GM19099 (cell line): Measurements from ENCODE around the gene CELF4.

Source experiments
- POLR2A ChIP-seq: IDR thresholded peaks from 3 replicates; pipeline ENCODE4 v1.6.1; 2011; ENCODE audit warnings: low read depth; ENCODE audit not compliant: insufficient read length; ENCODE audit errors: extremely low read depth

Gene CELF4

DNA sequence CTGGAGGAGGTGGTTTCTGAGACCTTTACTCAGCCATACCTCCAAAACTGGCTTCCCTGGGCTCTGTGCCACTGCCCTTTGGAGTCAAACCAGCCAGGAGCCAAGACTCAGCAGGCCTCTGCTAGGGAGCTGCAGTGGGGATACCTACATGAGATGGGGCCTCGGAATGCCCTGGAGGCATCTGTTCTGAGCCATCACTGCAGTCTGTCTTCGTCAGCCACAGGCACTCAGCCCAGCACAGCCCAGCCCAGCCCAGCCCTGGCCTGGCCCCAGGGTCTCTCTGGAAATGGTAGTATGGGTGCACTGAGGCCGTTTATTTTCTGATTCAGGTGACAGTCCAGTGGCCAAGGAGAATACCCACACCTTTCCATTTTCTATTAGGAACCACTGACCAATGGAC is 209.8 kb downstream of the CELF4 start:
- TF ChIP-seq POLR2A = no peak

DNA sequence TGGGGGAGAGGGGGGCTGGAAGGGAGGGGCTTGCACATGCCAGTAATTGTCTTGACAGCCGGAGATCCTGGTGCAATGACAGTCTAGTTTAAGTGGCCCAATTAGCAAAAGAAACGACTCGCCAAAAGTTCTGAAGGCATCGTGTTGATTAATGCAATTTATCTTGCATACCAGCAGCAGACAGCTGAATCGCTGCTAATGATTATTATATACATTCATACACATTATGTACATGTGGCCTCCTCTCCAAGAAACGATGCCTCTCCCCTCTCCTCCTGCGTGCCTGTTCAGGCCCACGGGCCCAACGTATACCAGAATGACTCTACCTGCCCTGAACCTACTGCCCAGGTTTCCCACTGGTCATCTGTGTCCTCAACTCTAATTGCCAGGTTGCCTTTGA is 214.5 kb downstream of the CELF4 start:
- no peak for TF ChIP-seq POLR2A

DNA sequence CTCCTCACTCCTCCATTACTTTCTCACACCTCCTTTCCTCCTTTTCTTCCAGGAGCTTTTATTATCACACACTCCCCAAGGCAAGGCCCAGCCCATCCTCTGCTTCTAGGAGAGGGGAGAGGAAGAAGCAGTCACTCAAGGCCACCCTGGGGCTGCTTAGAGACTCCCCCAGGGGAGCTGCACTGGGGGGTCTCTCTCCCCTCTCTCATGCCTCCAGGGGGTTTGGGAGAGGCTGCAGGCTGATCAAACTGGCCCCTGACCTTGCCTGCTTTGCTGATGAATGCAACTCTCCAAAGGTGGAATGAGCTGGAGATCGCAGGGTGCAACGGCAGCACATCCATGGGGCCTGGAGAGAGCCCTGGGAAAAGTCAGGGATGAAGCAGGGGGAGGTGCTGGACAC is 216.9 kb downstream of the CELF4 start:
- no peak for TF ChIP-seq POLR2A

DNA sequence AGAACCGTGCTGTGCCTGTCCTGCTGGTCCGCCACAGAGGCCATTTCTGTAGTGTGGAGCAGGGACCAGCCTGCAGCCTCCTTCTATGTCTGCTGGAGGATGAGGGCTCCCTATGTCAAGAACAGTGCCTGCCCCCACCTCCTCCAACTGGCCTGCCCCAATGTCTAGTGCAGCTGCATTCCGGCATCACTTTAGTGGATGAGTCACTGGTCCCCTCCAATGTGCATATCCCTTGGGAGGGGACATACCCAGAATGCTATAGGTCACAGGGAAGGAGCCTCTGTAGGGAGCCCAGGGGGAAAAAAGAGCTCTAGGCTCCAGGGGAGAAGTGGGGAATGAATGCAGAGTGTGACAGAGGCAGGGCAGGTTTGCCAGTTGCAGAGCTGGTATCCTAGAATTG is 219.6 kb downstream of the CELF4 start:
- TF ChIP-seq POLR2A = no peak

DNA sequence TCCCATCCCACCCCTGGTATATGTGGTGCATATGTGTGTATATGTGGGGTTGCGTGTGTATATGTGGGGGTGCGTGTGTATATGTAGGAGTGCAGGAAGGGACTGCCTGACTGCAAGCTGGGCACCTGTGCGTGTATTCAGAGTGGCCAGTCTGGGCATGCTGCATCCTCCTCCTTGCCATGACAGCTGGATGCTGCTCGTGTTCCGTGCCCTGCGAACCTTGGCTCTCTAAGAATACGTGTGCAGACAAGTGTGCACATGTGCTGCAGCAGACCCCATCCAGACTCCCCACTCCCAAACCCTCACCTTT is 222.1 kb downstream of the CELF4 start:
- TF ChIP-seq POLR2A = no peak

DNA sequence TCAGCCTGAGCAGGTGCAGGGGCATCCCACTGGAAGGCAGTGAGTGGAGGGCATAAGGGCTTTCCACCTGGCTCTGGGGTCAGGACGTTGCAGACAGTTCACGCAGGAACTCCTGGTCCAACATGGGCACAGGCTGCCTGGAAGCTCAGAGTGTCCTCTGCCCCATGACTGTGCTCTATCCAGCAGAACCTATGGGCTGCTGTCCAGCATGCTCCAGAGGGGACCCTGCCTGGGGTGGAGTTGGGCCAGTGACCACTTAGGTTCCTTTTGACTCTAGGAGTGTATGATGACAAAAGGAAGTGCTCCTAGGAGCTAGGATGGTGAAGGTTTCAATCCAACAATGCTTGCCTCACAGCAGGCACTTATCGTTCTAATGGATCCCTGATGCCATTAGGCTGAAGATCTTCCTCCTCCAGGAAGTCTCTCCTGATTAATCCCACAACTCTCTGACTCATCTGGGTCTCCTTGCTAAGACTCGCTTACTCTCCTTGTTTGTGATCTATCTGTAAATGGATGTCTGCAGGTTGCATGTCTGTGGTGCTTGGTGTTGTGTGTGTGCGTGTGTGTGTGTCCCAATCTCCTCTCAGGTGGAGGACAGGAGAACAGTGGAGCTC is 224.0 kb downstream of the CELF4 start:
- TF ChIP-seq POLR2A = no peak

DNA sequence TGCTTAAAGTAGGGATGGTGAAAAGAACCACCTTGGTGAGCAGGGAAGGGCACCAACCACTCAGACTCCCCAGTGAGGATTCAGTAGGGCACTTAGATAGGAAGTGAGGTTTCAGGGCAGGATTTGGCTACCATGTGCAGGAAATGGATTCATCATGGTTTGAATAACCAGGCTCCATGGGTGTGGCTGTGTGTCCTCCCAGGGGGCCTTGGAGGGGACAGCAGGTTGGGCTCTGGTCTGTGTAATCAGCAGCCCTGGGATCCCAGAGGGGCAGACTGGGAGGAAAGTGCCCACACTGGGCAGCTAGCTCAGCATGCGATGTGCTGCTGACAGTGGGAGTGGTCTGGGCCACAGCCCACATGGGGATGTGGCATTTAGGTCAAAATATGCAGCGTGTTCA is 224.6 kb downstream of the CELF4 start:
- TF ChIP-seq POLR2A = no peak

DNA sequence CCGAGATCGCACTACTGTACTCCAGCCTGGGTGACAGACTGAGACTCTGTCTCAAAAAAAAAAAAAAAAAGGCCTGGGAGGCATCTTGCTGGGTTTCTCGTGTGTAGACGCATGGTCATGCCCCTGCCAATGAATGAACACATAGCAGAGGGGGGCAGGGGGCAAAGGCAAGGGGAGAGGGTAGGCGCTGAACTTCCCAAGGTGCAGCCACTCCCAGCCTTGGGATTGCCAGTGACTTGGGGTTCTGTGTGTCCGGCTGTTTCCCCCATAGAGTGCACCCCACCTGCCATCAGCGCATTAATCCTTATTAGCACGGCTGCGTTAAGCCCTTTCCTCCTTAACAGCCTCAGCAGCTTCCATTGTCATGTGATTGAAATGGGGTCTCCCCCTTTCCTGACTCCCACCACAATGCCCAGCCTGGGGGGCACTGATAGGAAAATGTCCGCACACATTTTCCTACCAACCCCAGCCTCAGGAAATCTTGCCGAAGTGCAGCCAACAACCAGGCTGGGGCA is 225.8 kb downstream of the CELF4 start:
- TF ChIP-seq POLR2A = no peak

DNA sequence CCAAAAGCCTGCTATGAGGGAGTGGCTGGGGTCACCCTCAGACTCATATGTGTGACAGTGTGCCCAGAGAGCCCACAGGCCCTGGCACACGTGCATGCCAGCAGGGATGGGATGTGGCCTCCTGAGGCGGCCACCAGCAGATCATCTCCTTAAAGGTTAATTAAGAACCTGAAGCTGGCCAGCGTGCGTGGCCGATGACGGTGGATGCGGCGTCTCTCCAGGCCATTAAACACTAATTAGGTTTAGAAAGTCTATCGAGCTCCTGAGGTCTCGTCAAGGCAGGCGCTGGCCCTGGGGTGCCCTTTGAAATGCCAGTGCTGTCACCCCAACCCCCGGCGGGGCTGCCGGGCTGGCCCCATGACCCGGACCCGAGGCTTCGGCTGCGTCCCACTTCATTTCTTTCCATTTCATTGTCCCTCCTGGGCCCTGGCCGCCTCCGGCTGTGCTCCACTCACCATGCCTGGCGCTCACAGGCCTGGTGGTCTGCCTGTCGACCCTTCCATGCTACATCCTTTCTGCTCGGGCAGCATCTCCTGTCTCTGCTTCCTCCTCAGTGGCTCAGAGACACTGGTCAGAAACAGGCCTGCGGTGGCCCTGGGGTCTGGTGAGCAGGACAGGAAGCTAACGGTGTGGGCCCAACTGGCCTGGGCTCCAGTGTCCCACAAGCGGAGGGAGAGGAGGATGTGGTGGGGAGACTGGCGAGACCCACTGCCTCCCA is 228.9 kb downstream of the CELF4 start:
- no peak for TF ChIP-seq POLR2A

DNA sequence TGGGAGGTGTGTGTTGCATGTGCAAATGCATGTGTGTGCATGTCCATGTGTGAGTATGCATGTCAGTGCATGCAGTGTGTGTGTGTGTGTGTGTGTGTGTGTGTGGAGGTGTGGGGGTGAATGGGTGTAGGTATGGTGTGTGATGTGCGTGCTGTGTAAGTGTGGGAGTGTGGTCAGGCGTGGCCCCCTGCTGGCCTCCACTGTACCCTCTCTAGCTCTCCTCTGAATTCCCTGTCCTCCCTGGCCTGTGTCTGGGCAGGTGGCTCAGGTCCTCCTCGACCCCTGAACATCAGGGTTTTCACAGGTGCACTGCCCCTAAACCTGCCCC is 230.2 kb downstream of the CELF4 start:
- TF ChIP-seq POLR2A = no peak

DNA sequence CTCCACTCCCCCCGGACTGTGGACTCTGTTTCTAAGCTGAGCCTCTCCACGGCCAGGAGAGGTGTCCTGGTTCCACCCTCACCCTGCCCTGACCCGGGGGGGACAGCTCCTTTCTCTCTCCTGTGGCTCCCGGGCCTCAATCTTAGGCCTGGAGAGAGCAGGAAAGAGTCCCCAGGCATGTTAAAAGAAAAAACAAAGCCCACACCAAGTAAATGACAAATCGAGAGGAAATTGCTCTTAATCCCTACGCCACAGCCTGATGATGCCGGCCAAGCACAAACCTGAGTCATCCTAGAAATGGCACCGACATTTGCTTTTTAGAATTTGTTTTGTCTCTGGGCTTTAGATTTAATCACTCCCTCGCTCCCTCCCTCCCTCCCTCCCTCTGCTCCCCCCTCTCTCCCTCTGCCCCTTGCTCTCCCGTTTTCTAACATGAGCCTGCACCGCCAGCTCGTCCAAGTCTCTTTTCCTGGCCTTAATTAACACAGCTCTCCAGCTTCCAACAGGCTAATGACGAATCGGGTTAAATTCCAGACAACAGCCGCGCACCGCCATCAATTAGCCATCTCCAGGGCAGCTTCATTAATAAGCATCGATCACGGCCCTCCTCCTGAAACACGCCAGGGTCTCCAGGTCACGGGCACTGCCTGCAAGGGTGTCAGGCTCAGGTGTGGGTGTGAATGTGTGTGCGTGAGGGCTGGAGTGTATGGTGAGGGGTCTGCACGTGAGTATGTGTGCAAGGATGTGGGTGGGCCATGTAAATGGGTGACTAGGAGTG is 230.8 kb downstream of the CELF4 start:
- no peak for TF ChIP-seq POLR2A

DNA sequence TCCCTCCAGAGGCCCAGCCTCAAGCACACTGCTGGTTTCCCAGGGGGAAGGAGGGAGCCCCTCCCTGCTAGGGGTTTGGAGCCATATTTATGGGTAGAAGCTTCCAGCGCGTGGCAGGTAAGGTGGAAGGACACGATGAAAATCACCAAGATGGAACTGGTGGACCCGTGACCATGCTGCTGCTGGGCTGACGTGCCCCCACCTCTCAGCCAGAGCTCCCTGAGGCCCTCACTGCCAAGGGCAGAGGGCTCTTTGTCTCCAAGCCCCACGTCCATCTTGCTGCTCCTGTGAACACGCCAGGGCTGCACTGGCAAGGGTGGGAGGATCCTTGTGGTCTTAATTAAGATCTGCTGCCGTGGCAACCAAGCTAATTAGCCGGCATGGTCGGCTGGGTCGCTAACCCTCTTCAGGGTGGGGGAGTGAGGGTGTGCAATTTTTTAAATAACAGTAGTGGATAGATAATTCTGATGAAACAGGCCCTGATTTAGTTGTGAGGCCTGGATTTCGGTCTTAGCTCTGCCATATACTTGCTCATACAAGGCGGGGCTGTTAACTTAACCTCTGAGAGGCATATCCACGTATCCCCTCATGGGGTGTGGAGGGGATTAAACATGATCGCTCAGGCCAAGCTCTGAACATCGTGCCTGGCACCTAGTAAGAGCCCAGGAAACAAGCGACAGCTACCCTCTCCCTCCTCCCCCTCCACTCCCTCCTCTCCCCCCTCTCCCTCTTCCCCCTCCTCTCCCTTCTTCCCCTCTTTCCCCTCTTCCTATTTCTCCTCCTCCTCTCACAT is 232.8 kb downstream of the CELF4 start:
- TF ChIP-seq POLR2A = no peak

DNA sequence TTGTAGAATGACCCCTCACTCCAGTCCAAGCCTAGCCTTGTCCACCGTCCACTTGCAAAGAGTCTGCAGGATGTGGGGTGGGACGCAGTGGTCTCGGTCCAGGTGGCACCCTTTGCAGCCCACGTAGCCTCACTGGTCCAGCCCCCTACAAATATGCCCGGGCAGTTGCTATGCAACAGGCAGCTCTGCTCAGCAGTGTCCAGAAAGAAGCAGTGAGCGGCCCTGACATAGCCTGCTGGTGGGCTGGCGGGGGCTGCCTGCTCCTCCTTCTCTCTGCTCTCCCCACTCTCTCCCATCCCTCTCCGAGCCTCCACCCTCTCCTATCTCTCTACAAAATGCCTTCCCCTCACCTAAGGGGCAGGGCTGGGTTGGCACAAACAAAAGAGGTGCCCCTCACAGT is 233.4 kb downstream of the CELF4 start:
- no peak for TF ChIP-seq POLR2A

DNA sequence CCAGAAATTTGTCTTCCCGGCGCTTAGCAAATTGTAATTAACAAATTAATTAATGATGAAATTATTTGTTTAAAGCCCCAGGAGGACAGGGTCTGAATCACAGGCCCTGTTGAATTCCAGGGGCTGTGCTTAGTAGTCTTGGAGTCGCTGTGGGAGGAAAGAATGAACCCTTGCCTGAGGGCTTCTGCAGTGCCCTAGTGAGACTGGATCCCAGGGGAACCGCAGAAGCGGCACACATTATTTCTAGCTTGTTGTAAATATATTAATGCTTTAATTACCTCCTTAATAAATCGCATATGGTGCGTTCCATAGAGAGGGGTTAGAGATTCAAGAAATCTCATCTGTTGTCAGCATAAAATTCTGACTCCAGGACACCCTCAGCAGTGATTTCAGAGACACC is 235.4 kb downstream of the CELF4 start:
- TF ChIP-seq POLR2A = no peak

DNA sequence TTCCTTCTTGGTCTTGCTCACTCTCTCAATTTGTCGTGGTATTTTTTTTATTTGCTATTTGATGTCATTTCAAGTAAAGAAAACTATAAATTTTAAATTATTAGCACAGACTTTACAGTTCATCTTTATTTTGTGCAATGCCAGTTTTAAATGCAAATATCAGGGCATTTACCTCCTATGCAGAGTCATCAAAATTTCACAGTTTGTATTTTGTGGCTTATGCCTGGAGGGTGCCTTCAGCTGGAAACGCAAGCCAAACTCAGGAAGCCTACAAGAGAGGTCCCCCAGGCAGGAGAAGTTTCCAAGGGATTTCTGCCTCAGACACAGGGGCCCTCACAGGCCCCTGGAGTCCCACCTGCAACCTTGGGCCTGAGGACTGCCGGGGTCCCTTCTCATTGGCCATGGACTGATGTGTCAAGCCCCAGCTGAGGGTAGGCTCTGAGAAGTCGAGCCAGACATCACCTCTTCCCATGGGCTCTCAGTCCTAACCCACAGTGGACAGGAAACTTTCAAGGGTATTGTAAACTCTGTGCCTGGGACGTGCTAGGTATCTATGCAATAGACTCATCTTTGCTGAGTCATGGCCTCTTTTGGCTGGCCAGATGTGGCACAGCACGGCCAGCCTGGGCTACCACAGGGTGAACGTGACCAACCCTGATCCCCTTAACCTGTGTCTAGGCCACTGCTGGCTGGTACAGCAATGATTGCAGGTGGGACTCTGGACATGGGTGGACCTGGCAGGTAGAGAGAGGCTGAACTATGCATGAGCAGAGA is 236.5 kb downstream of the CELF4 start:
- TF ChIP-seq POLR2A = no peak
